MM.1S (cell line): ENCODE measurements around the gene LPCAT1.

Source experiments
- DNase-seq: peaks from one replicate; pipeline ENCODE4 v3.0.0-alpha.2; 2015
- H2AFZ ChIP-seq: fragments of 300-600 bp; sonication (generic); 2 replicates; pipeline ENCODE4 v1.6.0; 2016; ENCODE audit warnings: antibody characterized with exemption, low read length
- H3F3A ChIP-seq: fragments of 300-600 bp; sonication (generic); 2 replicates; pipeline ENCODE4 v1.6.1; 2016; ENCODE audit warnings: mild to moderate bottlenecking, antibody characterized with exemption, low read length, moderate library complexity, mixed read lengths; ENCODE audit not compliant: insufficient read depth
- H3K27ac ChIP-seq: fragments of 300-600 bp; sonication (generic); 2 replicates; pipeline ENCODE4 v1.5.1; 2016; ENCODE audit warnings: mild to moderate bottlenecking, low read length
- H3K27me3 ChIP-seq: fragments of 300-600 bp; sonication (generic); replicated peaks from 2 replicates; pipeline ENCODE4 v1.6.0; 2016; ENCODE audit warnings: low read length; ENCODE audit not compliant: insufficient read depth
- H3K36me3 ChIP-seq: fragments of 300-600 bp; sonication (generic); replicated peaks from 2 replicates; pipeline ENCODE4 v1.6.1; 2016; ENCODE audit warnings: mild to moderate bottlenecking, low read length, mixed read lengths; ENCODE audit not compliant: insufficient read depth
- H3K4me1 ChIP-seq: fragments of 300-600 bp; sonication (generic); 2 replicates; pipeline ENCODE4 v1.6.1; 2016; ENCODE audit warnings: low read length, mixed read lengths
- H3K4me2 ChIP-seq: fragments of 300-600 bp; sonication (generic); 2 replicates; pipeline ENCODE4 v1.6.0; 2016; ENCODE audit warnings: low read depth, low read length
- H3K4me3 ChIP-seq: fragments of 300-600 bp; sonication (generic); 2 replicates; pipeline ENCODE4 v1.5.1; 2016; ENCODE audit warnings: low read length, mixed read lengths
- H3K79me2 ChIP-seq: fragments of 300-600 bp; sonication (generic); 2 replicates; pipeline ENCODE4 v1.6.1; 2016; ENCODE audit warnings: mixed run types, low read length, mixed read lengths
- H3K9ac ChIP-seq: fragments of 300-600 bp; sonication (generic); 2 replicates; pipeline ENCODE4 v1.6.1; 2016; ENCODE audit warnings: low read length, mixed read lengths
- H3K9me2 ChIP-seq: fragments of 300-600 bp; sonication (generic); replicated peaks from 2 replicates; pipeline ENCODE4 v1.6.1; 2016; ENCODE audit warnings: mild to moderate bottlenecking, low read length, mixed read lengths; ENCODE audit not compliant: insufficient read depth
- H3K9me3 ChIP-seq: fragments of 300-600 bp; sonication (generic); replicated peaks from 2 replicates; pipeline ENCODE4 v1.6.1; 2016; ENCODE audit warnings: mild to moderate bottlenecking, low read length, mixed read lengths; ENCODE audit not compliant: insufficient read depth
- H4K20me1 ChIP-seq: fragments of 300-600 bp; sonication (generic); 2 replicates; pipeline ENCODE4 v1.6.1; 2016; ENCODE audit warnings: mild to moderate bottlenecking, low read length, moderate library complexity, mixed read lengths; ENCODE audit not compliant: insufficient read depth
- CTCF ChIP-seq: fragments of 300-600 bp; sonication (generic); IDR thresholded peaks from 2 replicates; pipeline ENCODE4 v1.5.1; 2016; ENCODE audit warnings: antibody characterized with exemption, low read length, mixed read lengths
- EZH2 ChIP-seq: fragments of 300-600 bp; sonication (generic); optimal IDR thresholded peaks from 2 replicates; pipeline ENCODE3; 2017; ENCODE audit warnings: low read depth, mild to moderate bottlenecking, antibody characterized with exemption, low read length, mixed read lengths
- EZH2phosphoT487 ChIP-seq: fragments of 300-600 bp; sonication (generic); IDR thresholded peaks from 2 replicates; pipeline ENCODE4 v1.6.1; 2018; ENCODE audit warnings: antibody characterized with exemption, low read length

The LPCAT1 gene

GRCh38 chr5:1420211-1421195 is 103.3 kb downstream of the LPCAT1 start:
- no peak overlapping the region for H3K27ac ChIP-seq
- H3K36me3 ChIP-seq: no peaks in the 10 kb centered on the region
- no peak for DNase-seq
- no peak overlapping the region for H3K4me3 ChIP-seq
- no peaks in the 10 kb centered on the region for H3K79me2 ChIP-seq
- H3K27me3 ChIP-seq: peaks cover 34% of the 10 kb centered on the region
- no peak overlapping the region for H3K4me2 ChIP-seq
- no peaks in the 10 kb centered on the region for H3K4me1 ChIP-seq
- H3F3A ChIP-seq: no peaks in the 10 kb centered on the region
- H4K20me1 ChIP-seq: no peaks in the 10 kb centered on the region
- no peaks in the 10 kb centered on the region for H3K9me3 ChIP-seq
- TF ChIP-seq EZH2: no peak
- TF ChIP-seq CTCF: no peak
- no peak for TF ChIP-seq EZH2phosphoT487
- H3K9ac ChIP-seq: no peak overlapping the region
- no peaks in the 10 kb centered on the region for H3K9me2 ChIP-seq
- no peak overlapping the region for H2AFZ ChIP-seq

- Histone ChIP-seq H3K36me3 (no peaks in the 10 kb centered on the region), H3K4me1 (no peaks in the 10 kb centered on the region), H3K4me3 (no peak overlapping the region), H3K9me3 (no peaks in the 10 kb centered on the region), H3K9ac (no peak overlapping the region), H3K79me2 (no peaks in the 10 kb centered on the region), H4K20me1 (no peaks in the 10 kb centered on the region), H3K4me2 (no peak overlapping the region), H3K27ac (no peak overlapping the region), H3F3A (no peaks in the 10 kb centered on the region), H3K9me2 (no peaks in the 10 kb centered on the region), H2AFZ (no peak overlapping the region), H3K27me3 (peaks cover 38% of the 10 kb centered on the region)
- no peak for DNase-seq
- TF ChIP-seq EZH2phosphoT487 (no peak), CTCF (no peak), EZH2 (no peak)
Measured at GRCh38 chr5:1419476-1420210, 104.1 kb downstream of the LPCAT1 start.

GRCh38 chr5:1418921-1419280 is 104.9 kb downstream of the LPCAT1 start:
- H3K79me2 ChIP-seq: no peaks in the 10 kb centered on the region
- no peak overlapping the region for H3K4me2 ChIP-seq
- no peak overlapping the region for H3K9ac ChIP-seq
- no peaks in the 10 kb centered on the region for H3K9me3 ChIP-seq
- H3K36me3 ChIP-seq: no peaks in the 10 kb centered on the region
- H3F3A ChIP-seq: no peaks in the 10 kb centered on the region
- no peaks in the 10 kb centered on the region for H4K20me1 ChIP-seq
- no peak overlapping the region for H3K27ac ChIP-seq
- DNase-seq: no peak
- peaks cover 40% of the 10 kb centered on the region for H3K27me3 ChIP-seq
- no peak overlapping the region for H3K4me3 ChIP-seq
- TF ChIP-seq CTCF: no peak
- no peak for TF ChIP-seq EZH2phosphoT487
- no peak for TF ChIP-seq EZH2
- H2AFZ ChIP-seq: no peak overlapping the region
- H3K4me1 ChIP-seq: no peaks in the 10 kb centered on the region
- H3K9me2 ChIP-seq: no peaks in the 10 kb centered on the region
